Ovary (tissue), 10 donors: Measurements from ENCODE around the gene ZNF71. TPM values are rescaled to one million over a fixed set of nuclear protein-coding genes. Genes with fewer than 3 reads are reported as not detected.
A peak's percentile ranks its signal among the peaks of the same experiment; 100 is the strongest.

Source experiments
- DNase-seq, 5 donors: peaks; one replicate each; pipeline ENCODE4 v3.0.0-alpha.2; 2019 to 2020
- H3K27ac ChIP-seq, 2 donors: fragments of 200-600 bp; one replicate each; pipeline versions ENCODE4 v1.5.1 to v1.8.0; 2019 to 2022
- H3K27me3 ChIP-seq: fragments of 200-600 bp; one replicate; pipeline ENCODE4 v1.8.0; 2022
- H3K36me3 ChIP-seq: fragments of 200-600 bp; sonication (generic); one replicate; pipeline ENCODE4 v1.5.1; 2019
- H3K4me1 ChIP-seq: one replicate; pipeline ENCODE4 v1.8.1; 2013; ENCODE audit warnings: mild to moderate bottlenecking, moderate library complexity; ENCODE audit not compliant: insufficient read depth
- H3K4me3 ChIP-seq: fragments of 200-600 bp; sonication (generic); one replicate; pipeline ENCODE4 v1.5.1; 2017
- H3K9me3 ChIP-seq, 2 donors: fragments of 200-600 bp in 1 of 2; sonication (generic) in 1 of 2; one replicate each; pipeline versions ENCODE4 v1.5.1 to v1.8.1; 2013 to 2019; ENCODE audit warnings: mild to moderate bottlenecking in 1 of 2, moderate library complexity in 1 of 2
- CTCF ChIP-seq, 3 donors: fragments of 450-650 bp in 2 of 3; fragments of 200-600 bp in 1 of 3; IDR thresholded peaks; one replicate each; pipeline versions ENCODE4 v1.5.1 to v1.8.0; 2016 to 2022; ENCODE audit warnings: antibody characterized with exemption in 3 of 3, mild to moderate bottlenecking in 1 of 3
- EP300 ChIP-seq: sonication (generic); formaldehyde crosslinking; IDR thresholded peaks from one replicate; pipeline ENCODE4 v1.6.1; 2017; ENCODE audit warnings: antibody characterized with exemption
- POLR2A ChIP-seq: fragments of 450-650 bp; IDR thresholded peaks from one replicate; pipeline ENCODE4 v1.6.1; 2017; ENCODE audit warnings: antibody characterized with exemption, mild to moderate bottlenecking, moderate library complexity
- WGBS, 3 donors: extraction: QIAGEN DNeasy Blood & Tissue Kit in 1 of 3; methylation state at CpG; one replicate each; pipeline versions ENCODE4 v1.1.5 to v1.1.7; 2013 to 2017; 5-methylcytosine and 5-hydroxymethylcytosine counted together
- intact Hi-C, 4 donors: fragments of 100-400 bp; cut with DNase I; formaldehyde crosslinking; loops; one replicate each; pipeline versions ENCODE4 v1.11.0 to v1.15.1; 2022 to 2023
- long read RNA-seq, 3 donors: library from polyadenylated mRNA in 2 of 3; unstranded in 2 of 3; transcript quantifications; one replicate each; pipeline ENCODE4 v2.0.0 and lab custom pipeline, GENCODE V29; 2021 to 2026
- polyA plus RNA-seq, 2 donors: library from polyadenylated mRNA; stranded (reverse); fragments of 200-250 nt in 1 of 2; fragments of 350-450 nt in 1 of 2; fragmentation: Illumina TruSeq in 1 of 2; extraction: RNeasy Lipid Tissue Mini Kit (QIAGEN cat#74804) in 1 of 2; gene quantifications; one replicate each; pipeline ENCODE4 v1.2.3, GENCODE V29; 2013 to 2014
- total RNA-seq, 7 donors: library from RNA; depleted of rRNA in 2 of 7; stranded (reverse); fragments of >200 nt in 2 of 7; fragmentation: NEBNext Ultra II Directional in 3 of 7; extraction: Animal tissue kit (Norgen Biotek cat#: 25700) in 3 of 7; gene quantifications; one replicate each; pipeline versions ENCODE4 v1.1.0 to v1.2.4, GENCODE V29; 2016 to 2023
- donor health status: DM: no; HTN: no; CAD: no; lungs with moderate emphysema.
- donor health status: DM: no; HTN: no; CAD: no.
- donor health status: Bipolar disorder and iron deficiency.
- donor health status: DM: yes; HTN: yes; CAD: no.
- donor health status: DM: no; HTN: no; CAD: no.
- donor health status: DM: yes; HTN: yes; CAD: no.

Gene ZNF71
- total RNA-seq (1 to 10 TPM; 5.7 to 9.8 (median 8.4) TPM), polyA plus RNA-seq (1 to 10 TPM; 3.4 to 6.3 TPM)
- long read RNA-seq, donor 1, full-length matches to known transcripts: 36 of 64 reads
- long read RNA-seq, donor 1, partial matches to known transcripts: 23 of 64 reads
- long read RNA-seq, donor 1, other reads (novel, unspliced or antisense): 5 of 64 reads
- long read RNA-seq, donor 2, full-length matches to known transcripts: 6 of 6 reads
- long read RNA-seq, donor 2, partial matches to known transcripts: 0 of 6 reads
- long read RNA-seq, donor 2, other reads (novel, unspliced or antisense): 0 of 6 reads
- long read RNA-seq, donor 3, full-length matches to known transcripts: 24 of 29 reads
- long read RNA-seq, donor 3, partial matches to known transcripts: 3 of 29 reads
- long read RNA-seq, donor 3, other reads (novel, unspliced or antisense): 2 of 29 reads

- WGBS, 3 donors: 0 to 1% (median 0%) methylated on average over 45 to 52 of the region's 52 CpGs
- Histone ChIP-seq H3K9me3 (peaks cover 0 to 3% of the 10 kb centered on the region in 2 donors), H3K36me3 (no peaks in the 10 kb centered on the region), H3K4me1 (peaks cover 9% of the 10 kb centered on the region), H3K27me3 (no peaks in the 10 kb centered on the region), H3K4me3 (peak within 1 kb of the TSS; percentile 99), H3K27ac (peak within 1 kb of the TSS; percentile 5 to 75)
- TF ChIP-seq POLR2A (peak; percentile 9), EP300 (no peak)
- DNase-seq: peak; percentile 85 to 92 (median 91)
- intact Hi-C loops: no loop called here
These were observed at the start of gene ZNF71 for GRCh38 chr19:56594783-56595547. Gene ZNF71 (plus strand): TSS chr19:56595302. CDS start chr19:56601559, 6,257 bp downstream.

DNA sequence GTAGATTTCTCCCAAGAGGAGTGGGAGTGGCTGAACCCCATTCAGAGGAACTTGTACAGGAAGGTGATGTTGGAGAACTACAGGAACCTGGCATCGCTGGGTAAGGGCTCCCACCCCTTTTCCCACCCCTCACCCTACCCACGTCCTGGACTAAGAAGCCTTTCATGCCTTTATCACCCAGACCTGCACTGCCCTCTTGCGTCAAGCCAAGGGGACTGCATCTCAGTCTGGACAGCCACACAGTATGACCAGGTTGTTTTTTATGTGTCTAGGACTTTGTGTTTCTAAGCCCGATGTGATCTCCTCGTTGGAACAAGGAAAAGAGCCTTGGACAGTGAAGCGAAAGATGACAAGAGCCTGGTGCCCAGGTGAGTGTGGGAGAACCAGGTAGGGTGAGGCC lies 47.6 kb upstream of the ZNF71 start:
- TF ChIP-seq CTCF (IDR thresholded peaks at IDR 0.05) (no peak), POLR2A (no peak), EP300 (no peak)
- no peak for DNase-seq
- no peaks in the 10 kb centered on the region for H3K4me1 ChIP-seq
- WGBS, 3 donors: 53 to 65% (median 59%) methylated on average over 6 of the region's 6 CpGs
- no peak overlapping the region for H3K4me3 ChIP-seq
- H3K9me3 ChIP-seq: peaks cover 6 to 64% of the 10 kb centered on the region in 2 donors
- H3K36me3 ChIP-seq: peaks cover 15% of the 10 kb centered on the region
- H3K27me3 ChIP-seq: no peaks in the 10 kb centered on the region
- no peak overlapping the region for H3K27ac ChIP-seq
- intact Hi-C loops: no loop called here

DNA sequence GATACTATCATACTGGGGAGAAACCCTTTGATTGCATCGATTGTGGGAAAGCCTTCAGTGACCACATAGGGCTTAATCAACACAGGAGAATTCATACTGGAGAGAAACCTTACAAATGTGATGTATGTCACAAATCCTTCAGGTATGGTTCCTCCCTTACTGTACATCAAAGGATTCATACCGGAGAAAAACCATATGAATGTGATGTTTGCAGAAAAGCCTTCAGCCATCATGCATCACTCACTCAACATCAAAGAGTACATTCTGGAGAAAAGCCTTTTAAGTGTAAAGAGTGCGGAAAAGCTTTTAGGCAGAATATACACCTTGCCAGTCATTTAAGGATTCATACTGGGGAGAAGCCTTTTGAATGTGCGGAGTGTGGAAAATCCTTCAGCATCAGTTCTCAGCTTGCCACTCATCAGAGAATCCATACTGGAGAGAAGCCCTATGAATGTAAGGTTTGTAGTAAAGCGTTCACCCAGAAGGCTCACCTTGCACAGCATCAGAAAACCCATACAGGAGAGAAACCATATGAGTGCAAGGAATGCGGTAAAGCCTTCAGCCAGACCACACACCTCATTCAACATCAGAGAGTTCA lies 40.7 kb upstream of the ZNF71 start:
- Histone ChIP-seq H3K4me1 (no peaks in the 10 kb centered on the region), H3K4me3 (no peak overlapping the region), H3K27ac (no peak overlapping the region), H3K27me3 (no peaks in the 10 kb centered on the region), H3K9me3 (peaks cover 20 to 48% of the 10 kb centered on the region in 2 donors), H3K36me3 (peaks cover 7% of the 10 kb centered on the region)
- intact Hi-C loops: no loop called here
- TF ChIP-seq POLR2A: no peak
- TF ChIP-seq CTCF (IDR thresholded peaks at IDR 0.05): no peak
- TF ChIP-seq EP300: no peak
- DNase-seq: no peak
- WGBS, 3 donors: 80 to 98% (median 82%) methylated on average over 6 of the region's 6 CpGs

DNA sequence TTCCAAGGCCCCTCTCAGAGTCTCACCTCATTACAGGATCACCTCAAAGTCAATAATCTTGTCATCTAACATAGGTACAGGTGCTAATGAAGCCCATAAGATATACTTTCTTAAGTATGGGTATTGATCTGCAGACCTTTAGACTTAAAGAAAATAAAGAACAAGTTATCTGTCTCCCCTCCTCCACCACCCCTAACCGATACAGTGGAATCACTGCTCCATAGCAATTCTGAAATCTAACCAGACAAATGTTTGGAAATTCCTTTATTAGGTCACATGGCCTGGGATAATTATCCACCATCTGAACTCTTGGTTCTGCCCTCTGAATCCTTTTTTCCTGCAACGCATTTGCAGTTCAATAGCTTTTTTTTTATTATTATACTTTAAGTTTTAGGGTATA lies 32.3 kb upstream of the ZNF71 start:
- Histone ChIP-seq H3K9me3 (peaks cover 5 to 24% of the 10 kb centered on the region in 2 donors), H3K36me3 (no peaks in the 10 kb centered on the region), H3K27me3 (no peaks in the 10 kb centered on the region), H3K4me1 (peaks cover 3% of the 10 kb centered on the region), H3K27ac (no peak overlapping the region), H3K4me3 (no peak overlapping the region)
- no peak for TF ChIP-seq CTCF (IDR thresholded peaks at IDR 0.05)
- no peak for TF ChIP-seq POLR2A
- TF ChIP-seq EP300: no peak
- 92 to 97% (median 97%) methylated on average over 2 of the region's 2 CpGs for WGBS, 3 donors
- intact Hi-C loops: no loop called here
- DNase-seq: no peak
